Measurements from ENCODE around the gene DIRAS3. TPM values are rescaled to one million over a fixed set of nuclear protein-coding genes. Genes with fewer than 3 reads are reported as not detected.

The DIRAS3 gene
- 1.8 and 8.3 TPM in 2 replicates for total RNA-seq

GRCh38 chr1:68049941-68050878 lies at the start of gene DIRAS3:
DIRAS3 (minus strand) TSS chr1:68050627; CDS start chr1:68047297, 3,330 bp downstream.

Other genes with a start within 250 kb of the DIRAS3 start
- 163 and 200 TPM in 2 replicates for gene GNG12, start 217.2 kb downstream of the DIRAS3 start, total RNA-seq
- gene WLS, start 181.9 kb upstream of the DIRAS3 start, total RNA-seq: 59.4 and 61.2 TPM in 2 replicates

Measured in cardiac atrium fibroblast (primary cell).